SU-DHL-6 (cell line): ENCODE results near the gene SLC33A1.
"Not testable (repeated sequence)": the region's sequence is repeated elsewhere in the genome, so short reads cannot be mapped to it uniquely, and the experiment has no call there.

Source experiments
- H2AFZ ChIP-seq: fragments of 200-600 bp; sonication (generic); 2 replicates; pipeline ENCODE4 v1.6.1; 2014; ENCODE audit warnings: low read depth, mild to moderate bottlenecking, moderate library complexity, mixed read lengths, antibody characterized with exemption, low read length; ENCODE audit not compliant: severe bottlenecking
- H3F3A ChIP-seq: fragments of 200-600 bp; shearing (Covaris generic); 2 replicates; pipeline ENCODE4 v1.6.0; 2016; ENCODE audit warnings: antibody characterized with exemption, mild to moderate bottlenecking; ENCODE audit not compliant: insufficient read depth
- H3K27ac ChIP-seq: fragments of 200-600 bp; sonication (generic); 2 replicates; pipeline ENCODE4 v1.5.1; 2016; ENCODE audit warnings: low read depth, mild to moderate bottlenecking, low read length, moderate library complexity, mixed read lengths
- H3K27me3 ChIP-seq: fragments of 200-600 bp; sonication (generic), shearing (Covaris generic); 2 replicates; pipeline ENCODE4 v1.6.0; 2014; ENCODE audit warnings: mild to moderate bottlenecking, low read length
- H3K36me3 ChIP-seq: fragments of 200-600 bp; sonication (generic); 2 replicates; pipeline ENCODE4 v1.6.1; 2014; ENCODE audit warnings: mild to moderate bottlenecking, low read length, mixed read lengths
- H3K4me2 ChIP-seq: fragments of 300-600, 200-600 bp; shearing (Covaris generic), sonication (generic); 2 replicates; pipeline ENCODE4 v1.6.0; 2014; ENCODE audit warnings: low read length, low read depth, mild to moderate bottlenecking; ENCODE audit not compliant: poor library complexity, severe bottlenecking
- H3K4me3 ChIP-seq: fragments of 200-600 bp; sonication (generic); 2 replicates; pipeline ENCODE4 v1.5.1; 2014; ENCODE audit warnings: antibody characterized with exemption, low read length, mild to moderate bottlenecking, mixed read lengths; ENCODE audit not compliant: insufficient read depth, poor library complexity, severe bottlenecking
- H3K79me2 ChIP-seq: fragments of 200-600 bp; sonication (generic); 2 replicates; pipeline ENCODE4 v1.6.1; 2014; ENCODE audit warnings: mild to moderate bottlenecking, low read length, moderate library complexity; ENCODE audit not compliant: insufficient read depth
- H3K9ac ChIP-seq: fragments of 200-600 bp; sonication (generic); 2 replicates; pipeline ENCODE4 v1.7.0; 2014; ENCODE audit warnings: mild to moderate bottlenecking, low read length
- H3K9me2 ChIP-seq: fragments of 200-600 bp; sonication (generic); replicated peaks from 2 replicates; pipeline ENCODE4 v1.6.1; 2014; ENCODE audit warnings: low read length; ENCODE audit not compliant: insufficient read depth
- H3K9me3 ChIP-seq: fragments of 200-600 bp; sonication (generic); 2 replicates; pipeline ENCODE4 v1.6.1; 2014; ENCODE audit warnings: low read length, mixed read lengths; ENCODE audit not compliant: insufficient read depth
- H4K20me1 ChIP-seq: fragments of 200-600 bp; sonication (generic); 2 replicates; pipeline ENCODE4 v1.6.1; 2014; ENCODE audit warnings: low read depth, mild to moderate bottlenecking, antibody characterized with exemption, low read length, moderate library complexity, mixed read lengths
- CTCF ChIP-seq: fragments of 200-600 bp; sonication (generic); IDR thresholded peaks from one replicate; pipeline ENCODE4 v1.5.1; 2017; ENCODE audit warnings: antibody characterized with exemption, mild to moderate bottlenecking, low read length, moderate library complexity; ENCODE audit not compliant: insufficient read depth, poor library complexity, severe bottlenecking
- EZH2phosphoT487 ChIP-seq: fragments of 200-600 bp; sonication (generic), shearing (Covaris generic); conservative IDR thresholded peaks from 2 replicates; pipeline ENCODE4 v1.6.1; 2018; ENCODE audit warnings: mild to moderate bottlenecking, antibody characterized with exemption, low read length, moderate library complexity, mixed read lengths

Gene SLC33A1

GRCh38 chr3:155861476-155862183, 7.4 kb upstream of the SLC33A1 start:
- TF ChIP-seq CTCF = no peak
- TF ChIP-seq EZH2phosphoT487 = no peak
- H3K4me2 ChIP-seq = no peak overlapping the region

GRCh38 chr3:155860424-155860823, 6.2 kb upstream of the SLC33A1 start:
- not testable (repeated sequence) for H3K9me2 ChIP-seq, H3K79me2 ChIP-seq, H3K27me3 ChIP-seq, H4K20me1 ChIP-seq, H3K9me3 ChIP-seq, H3K4me2 ChIP-seq, H3K9ac ChIP-seq, H3K36me3 ChIP-seq, H2AFZ ChIP-seq, H3F3A ChIP-seq, H3K27ac ChIP-seq, H3K4me3 ChIP-seq

More at GRCh38 chr3:155861476-155862183, 7.4 kb upstream of the SLC33A1 start:
- Histone ChIP-seq H3K4me3 (no peak overlapping the region), H4K20me1 (no peaks in the 10 kb centered on the region), H3K9me3 (no peaks in the 10 kb centered on the region), H3K9ac (no peak overlapping the region), H3K9me2 (no peaks in the 10 kb centered on the region), H3K79me2 (no peaks in the 10 kb centered on the region), H2AFZ (no peak overlapping the region), H3F3A (0 out of 2 replicates have a peak, but pooled peaks cover 5% of the 10 kb centered on the region), H3K27ac (no peak overlapping the region), H3K36me3 (no peaks in the 10 kb centered on the region), H3K27me3 (no peaks in the 10 kb centered on the region)

GRCh38 chr3:155859859-155860258, 5.6 kb upstream of the SLC33A1 start:
- no peak for TF ChIP-seq EZH2phosphoT487
- no peak for TF ChIP-seq CTCF
- H3K27ac ChIP-seq = no peak overlapping the region
- H3K79me2 ChIP-seq = no peaks in the 10 kb centered on the region
- no peaks in the 10 kb centered on the region for H3K36me3 ChIP-seq
- H4K20me1 ChIP-seq = no peaks in the 10 kb centered on the region
- H2AFZ ChIP-seq = peak overlapping the region; percentile 98
- no peaks in the 10 kb centered on the region for H3K9me2 ChIP-seq
- no peaks in the 10 kb centered on the region for H3K9me3 ChIP-seq
- peak overlapping the region; percentile 40 for H3K4me2 ChIP-seq
- no peak overlapping the region for H3K9ac ChIP-seq
- no peak overlapping the region for H3K4me3 ChIP-seq
- H3K27me3 ChIP-seq = no peaks in the 10 kb centered on the region
- peaks cover 9% of the 10 kb centered on the region; the same call in 1 of the 2 replicates for H3F3A ChIP-seq
